Ascending aorta (tissue), 2 donors: ENCODE measurements around the gene CCDC50. TPM values are rescaled to one million over a fixed set of nuclear protein-coding genes. Genes with fewer than 3 reads are reported as not detected.

Experiments used
- DNase-seq, 2 donors: peaks; one replicate each; pipeline ENCODE4 v3.0.0-alpha.2; 2019; ENCODE audit warnings: low spot score in 2 of 2
- H3K27ac ChIP-seq, 2 donors: fragments of 200-600 bp; sonication (generic); one replicate each; pipeline ENCODE4 v1.5.1; 2016 to 2017; ENCODE audit warnings: mild to moderate bottlenecking in 1 of 2
- H3K27me3 ChIP-seq: fragments of 200-600 bp; sonication (generic); one replicate; pipeline ENCODE4 v1.5.1; 2017
- H3K36me3 ChIP-seq, 2 donors: fragments of 200-600 bp; sonication (generic); one replicate each; pipeline ENCODE4 v1.5.1; 2016
- H3K4me1 ChIP-seq, 2 donors: fragments of 200-600 bp; sonication (generic); one replicate each; pipeline ENCODE4 v1.5.1; 2016 to 2017; ENCODE audit warnings: mild to moderate bottlenecking in 1 of 2
- H3K4me3 ChIP-seq, 2 donors: fragments of 200-600 bp; sonication (generic); one replicate each; pipeline ENCODE4 v1.5.1; 2016 to 2017; ENCODE audit warnings: mild to moderate bottlenecking in 1 of 2
- H3K9me3 ChIP-seq, 2 donors: fragments of 200-600 bp; sonication (generic); one replicate each; pipeline ENCODE4 v1.5.1; 2016
- CTCF ChIP-seq, 3 experiments: fragments of 200-600 bp in 2 of 3; fragments of 450-650 bp in 1 of 3; sonication (generic) in 2 of 3; IDR thresholded peaks; one replicate each; pipeline ENCODE4 v1.5.1; 2016 to 2019; ENCODE audit warnings: antibody characterized with exemption in 3 of 3, mild to moderate bottlenecking in 1 of 3, moderate library complexity in 1 of 3
- intact Hi-C: fragments of 100-400 bp; cut with DNase I; formaldehyde crosslinking; loops from one replicate; pipeline ENCODE4 v1.15.1; 2023
- total RNA-seq: library from RNA; depleted of rRNA; stranded (reverse); fragments of >200 nt; gene quantifications from one replicate; pipeline ENCODE4 v1.1.0, GENCODE V29; 2016

Gene CCDC50
- total RNA-seq, 1 donor from 2014 or later, result 82.8 TPM

GRCh38 chr3:191412759-191413158 is 83.6 kb downstream of the CCDC50 start:
- Histone ChIP-seq H3K36me3 (no peaks in the 10 kb centered on the region), H3K4me3 (no peak overlapping the region), H3K27me3 (no peaks in the 10 kb centered on the region), H3K27ac (no peak overlapping the region), H3K9me3 (peaks cover 5 to 12% of the 10 kb centered on the region in 2 donors), H3K4me1 (no peaks in the 10 kb centered on the region)
- intact Hi-C loops, result no loop called here
- DNase-seq, result no peak
- no peak for TF ChIP-seq CTCF (IDR thresholded peaks at IDR 0.05)

GRCh38 chr3:191414286-191414685 is 85.1 kb downstream of the CCDC50 start:
- H3K4me1 ChIP-seq, result no peaks in the 10 kb centered on the region
- no peak for TF ChIP-seq CTCF (IDR thresholded peaks at IDR 0.05)
- H3K27ac ChIP-seq, result no peak overlapping the region
- H3K36me3 ChIP-seq, result no peaks in the 10 kb centered on the region
- no peak for DNase-seq
- H3K4me3 ChIP-seq, result no peak overlapping the region
- intact Hi-C loops, result no loop called here
- no peaks in the 10 kb centered on the region for H3K27me3 ChIP-seq
- peaks cover 5 to 10% of the 10 kb centered on the region in 2 donors for H3K9me3 ChIP-seq

DNA sequence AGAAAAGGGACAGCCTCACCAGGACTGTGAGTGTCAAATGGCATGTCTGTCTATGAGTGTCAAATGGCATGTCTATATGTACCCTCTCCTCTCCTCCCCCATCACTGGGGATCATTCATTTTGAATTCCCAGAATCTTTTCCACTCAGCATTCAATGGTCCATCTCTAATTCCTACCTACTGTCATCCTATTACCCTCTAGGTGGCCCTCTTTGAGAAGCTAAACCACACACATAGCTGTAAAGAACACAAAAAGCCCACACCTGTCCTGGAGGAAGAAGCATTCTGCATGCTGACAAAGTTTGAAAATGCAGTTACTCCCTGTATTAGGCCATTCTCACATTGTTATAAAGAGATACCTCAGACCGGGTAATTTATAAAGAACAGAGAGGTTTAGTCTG is 85.5 kb downstream of the CCDC50 start:
- H3K4me1 ChIP-seq, result no peaks in the 10 kb centered on the region
- no peaks in the 10 kb centered on the region for H3K36me3 ChIP-seq
- TF ChIP-seq CTCF (IDR thresholded peaks at IDR 0.05), result no peak
- no peak for DNase-seq
- no peak overlapping the region for H3K4me3 ChIP-seq
- H3K27me3 ChIP-seq, result no peaks in the 10 kb centered on the region
- intact Hi-C loops, result loop anchor here (5.0 kb wide), 1 partner anchor 1028 kb away; no protein-coding TSS in a partner anchor
- H3K27ac ChIP-seq, result no peak overlapping the region
- H3K9me3 ChIP-seq, result peaks cover 5% of the 10 kb centered on the region in 2 donors

GRCh38 chr3:191415566-191415965 is 86.4 kb downstream of the CCDC50 start:
- Histone ChIP-seq H3K36me3 (no peaks in the 10 kb centered on the region), H3K9me3 (no peaks in the 10 kb centered on the region), H3K27ac (no peak overlapping the region), H3K4me1 (no peaks in the 10 kb centered on the region), H3K4me3 (no peak overlapping the region), H3K27me3 (no peaks in the 10 kb centered on the region)
- no peak for DNase-seq
- intact Hi-C loops, result loop anchor here (5.0 kb wide), 1 partner anchor 1027 kb away; no protein-coding TSS in a partner anchor
- TF ChIP-seq CTCF (IDR thresholded peaks at IDR 0.05), result no peak

- no peak for DNase-seq
- H3K4me1 ChIP-seq, result no peaks in the 10 kb centered on the region
- no peak overlapping the region for H3K4me3 ChIP-seq
- H3K9me3 ChIP-seq, result no peaks in the 10 kb centered on the region
- no peaks in the 10 kb centered on the region for H3K36me3 ChIP-seq
- no peak overlapping the region for H3K27ac ChIP-seq
- intact Hi-C loops, result loop anchor here (5.0 kb wide), 1 partner anchor 1025 kb away; no protein-coding TSS in a partner anchor
- no peak for TF ChIP-seq CTCF (IDR thresholded peaks at IDR 0.05)
- H3K27me3 ChIP-seq, result no peaks in the 10 kb centered on the region
Observed at GRCh38 chr3:191417457-191417729, 88.2 kb downstream of the CCDC50 start.

GRCh38 chr3:191420771-191421170 is 91.6 kb downstream of the CCDC50 start:
- Histone ChIP-seq H3K4me3 (no peak overlapping the region), H3K4me1 (no peaks in the 10 kb centered on the region), H3K27ac (no peak overlapping the region), H3K27me3 (no peaks in the 10 kb centered on the region), H3K9me3 (no peaks in the 10 kb centered on the region), H3K36me3 (no peaks in the 10 kb centered on the region)
- no peak for DNase-seq
- intact Hi-C loops, result no loop called here
- TF ChIP-seq CTCF (IDR thresholded peaks at IDR 0.05), result no peak
